HG03432 (cell line): ENCODE results near the gene BBS12.

Source experiments
- ATAC-seq: cut with Tn5 transposase; IDR thresholded peaks from one replicate; pipeline ENCODE4 v1.9.1; 2021; ENCODE audit warnings: mild to moderate bottlenecking, moderate library complexity; ENCODE audit not compliant: unreplicated experiment

The BBS12 gene

DNA sequence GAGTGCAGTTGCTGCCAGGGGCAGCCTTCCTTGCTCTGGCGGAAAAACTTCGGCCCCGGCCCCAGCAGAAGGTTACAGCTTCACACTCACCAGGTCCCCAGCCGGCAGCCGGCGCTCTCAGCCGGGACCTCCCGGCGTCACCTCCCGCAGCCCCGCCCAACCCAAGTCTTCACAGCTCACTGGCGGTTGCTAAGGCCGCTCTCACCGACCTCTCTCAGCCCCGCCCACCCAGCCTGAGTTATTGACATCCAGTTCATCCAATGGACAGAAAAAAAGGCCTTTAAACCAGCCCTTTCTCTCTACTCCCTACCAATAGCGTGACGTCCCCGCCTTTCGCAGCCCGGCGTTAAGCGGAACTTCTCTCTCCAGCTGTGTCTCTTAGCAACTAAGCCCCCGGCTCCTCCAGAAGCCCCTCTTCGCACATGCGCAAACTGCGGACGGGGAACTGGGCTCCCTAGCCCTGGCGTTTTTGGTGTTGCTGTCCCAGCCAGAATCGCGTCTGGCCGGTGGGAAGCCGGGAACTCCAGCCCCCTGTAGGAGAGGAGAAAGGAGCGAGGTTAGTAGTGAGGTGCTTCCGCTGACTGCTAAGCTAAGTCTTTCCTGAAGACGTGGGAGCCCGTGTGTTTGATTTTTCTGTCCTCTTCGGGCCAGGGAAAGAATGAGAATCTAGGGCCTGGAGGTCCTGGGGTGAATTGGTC, at the start of gene BBS12:
Gene BBS12, plus strand, starts transcription at position 376 of the 698 bp plus-strand sequence. CDS start 9,189 bp downstream, outside the sequence.
- peak; percentile 99 for ATAC-seq

DNA sequence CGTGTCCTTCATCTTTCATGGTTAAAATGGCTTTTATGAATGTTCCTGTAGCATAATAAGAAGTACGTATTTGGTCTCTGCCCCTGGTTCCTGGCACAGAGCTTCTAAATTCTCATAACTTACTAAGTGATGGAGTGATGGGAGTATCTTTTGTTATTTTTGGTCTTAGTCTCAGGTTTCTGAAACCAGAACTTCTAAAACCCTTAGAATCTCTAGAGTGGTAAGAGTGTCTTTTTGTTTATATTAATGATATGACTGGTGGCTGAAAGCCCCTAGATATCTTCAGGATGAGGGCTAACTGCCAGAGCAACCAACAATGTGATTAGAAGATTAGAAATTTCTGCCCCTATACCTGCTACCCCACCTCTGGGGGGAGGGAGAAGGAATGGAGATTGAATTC, 45.8 kb upstream of the BBS12 start:
- no peak for ATAC-seq

DNA sequence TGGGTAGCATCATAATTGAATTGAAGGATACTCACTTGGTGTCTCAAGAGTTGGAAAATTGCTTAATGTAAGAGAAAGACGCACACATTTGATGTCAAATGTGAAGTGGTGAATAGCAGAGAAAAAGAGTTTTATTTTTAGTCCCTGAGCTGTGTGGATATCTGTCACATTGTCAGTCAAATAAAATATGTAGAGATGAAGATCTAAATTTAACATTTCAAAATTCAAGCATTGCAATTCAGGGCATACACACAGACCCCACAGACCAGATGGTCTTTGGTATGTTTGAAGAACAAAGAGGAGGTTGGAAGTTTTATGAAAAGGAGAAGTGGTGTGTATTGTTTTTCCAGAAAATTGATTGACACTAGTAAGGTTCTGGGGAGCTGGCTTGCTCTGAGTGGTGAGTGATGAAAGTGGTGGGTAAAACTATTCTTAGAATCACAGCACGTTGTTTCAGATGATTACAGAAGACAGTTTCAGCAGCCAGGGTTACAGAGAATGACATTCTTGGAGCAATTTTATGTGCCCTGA, 44.9 kb upstream of the BBS12 start:
- peak; percentile 60 for ATAC-seq

DNA sequence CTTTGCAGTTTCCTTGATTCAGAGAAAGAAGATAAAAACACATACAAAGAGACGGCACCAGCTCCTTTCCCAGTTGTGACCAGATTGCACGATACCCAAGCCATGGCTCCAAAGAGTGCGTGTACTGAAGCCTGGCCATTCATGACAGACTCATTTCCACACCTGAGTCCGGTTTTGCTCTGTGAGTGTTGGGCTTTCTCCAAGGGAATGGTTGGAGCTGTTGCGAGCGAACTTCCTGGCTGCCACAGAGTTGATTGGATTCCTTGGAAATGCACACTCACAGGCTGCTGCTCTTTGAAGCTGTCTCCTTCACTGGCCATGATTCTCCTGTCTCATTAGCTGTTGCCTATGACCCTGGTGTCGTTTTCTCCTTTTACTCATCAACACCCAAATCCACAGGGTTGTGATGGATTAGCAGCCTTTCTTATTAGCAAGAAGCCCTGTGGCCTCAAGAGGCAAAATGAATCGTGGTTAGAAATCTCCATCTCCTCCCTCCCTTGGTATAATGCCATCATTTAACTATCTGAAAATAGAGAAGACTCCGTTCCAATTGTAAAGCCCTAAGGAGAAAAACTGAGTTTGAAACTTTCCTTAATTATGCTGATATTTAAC, 43.9 kb upstream of the BBS12 start:
- no peak for ATAC-seq

DNA sequence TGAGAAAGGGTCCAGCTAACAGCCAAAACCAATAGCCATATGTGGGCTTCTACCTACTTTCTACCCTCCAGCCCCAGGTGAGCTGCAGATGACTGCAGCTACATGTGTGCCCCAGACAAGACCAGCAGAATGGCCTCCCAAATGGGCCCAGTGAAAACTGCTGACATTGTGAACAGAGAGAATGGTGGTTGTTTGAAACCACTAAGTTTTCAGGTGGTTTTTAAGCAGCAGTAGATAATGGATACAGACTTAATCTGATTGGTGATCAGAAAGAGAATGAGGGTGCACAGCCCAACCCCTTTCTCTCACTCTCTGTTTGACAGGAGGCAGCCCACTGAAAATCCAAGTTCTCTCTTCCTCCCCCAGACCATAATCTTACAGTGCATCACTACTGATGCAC, 42.5 kb upstream of the BBS12 start:
- peak; percentile 88 for ATAC-seq

DNA sequence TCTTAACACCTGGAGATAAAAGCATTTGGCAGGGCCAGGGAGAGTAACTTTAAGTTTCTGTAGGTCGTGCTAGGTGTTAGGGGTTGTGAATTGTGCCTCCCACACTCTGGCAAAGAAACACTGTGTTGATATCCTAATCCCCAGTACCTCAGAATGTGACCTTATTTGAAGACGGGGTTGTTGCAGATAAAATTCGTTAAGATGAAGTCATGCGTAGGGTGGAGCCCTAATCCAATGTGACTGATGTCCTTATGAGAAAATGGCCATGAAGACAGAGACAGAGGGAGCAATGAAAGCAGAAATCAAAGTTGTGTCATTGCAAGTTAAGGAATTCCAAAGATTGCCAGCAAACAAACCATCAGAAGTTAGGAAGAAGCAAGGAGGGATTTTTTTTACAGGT, 40.5 kb upstream of the BBS12 start:
- ATAC-seq, result no peak

DNA sequence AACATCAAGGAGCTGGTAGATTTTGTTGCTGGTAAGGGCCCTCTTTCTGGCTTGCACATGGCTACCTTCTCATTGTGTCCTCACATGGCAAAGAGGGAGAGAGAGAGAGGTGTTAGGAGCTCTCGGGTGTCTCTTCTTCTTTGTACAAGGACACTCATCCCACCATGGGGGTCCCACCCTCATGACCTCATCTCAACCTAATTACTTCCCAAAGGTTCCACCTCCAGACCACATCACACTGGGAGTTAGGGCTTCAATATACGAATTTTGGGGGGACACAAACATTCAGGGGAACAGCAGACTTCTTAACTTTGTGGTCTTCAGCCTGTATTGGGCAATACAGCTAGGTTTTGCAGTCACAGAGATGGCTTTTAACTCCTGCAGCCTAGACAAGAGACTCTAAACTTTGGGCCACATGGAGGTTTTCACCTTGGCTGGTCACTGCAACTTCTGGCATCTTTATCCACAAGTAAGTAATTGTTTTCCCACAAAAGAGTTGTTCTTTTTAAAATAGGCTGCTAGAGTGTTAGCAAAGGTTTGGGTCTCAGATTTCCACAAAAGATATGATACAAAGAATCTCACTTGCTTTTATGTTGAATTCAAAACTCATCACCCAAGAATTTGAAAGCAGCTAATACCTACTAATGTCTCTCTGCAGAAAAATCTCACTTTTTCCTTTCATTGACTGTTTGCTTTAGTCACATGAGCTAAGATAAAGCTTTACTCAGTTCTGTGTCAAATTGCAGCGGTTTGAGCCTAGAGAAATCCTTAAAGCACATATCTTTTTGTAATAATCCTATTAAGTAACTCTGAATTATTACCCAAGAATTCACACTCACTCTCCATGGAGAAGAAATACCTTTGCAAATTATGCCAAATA, 39.6 kb upstream of the BBS12 start:
- no peak for ATAC-seq

DNA sequence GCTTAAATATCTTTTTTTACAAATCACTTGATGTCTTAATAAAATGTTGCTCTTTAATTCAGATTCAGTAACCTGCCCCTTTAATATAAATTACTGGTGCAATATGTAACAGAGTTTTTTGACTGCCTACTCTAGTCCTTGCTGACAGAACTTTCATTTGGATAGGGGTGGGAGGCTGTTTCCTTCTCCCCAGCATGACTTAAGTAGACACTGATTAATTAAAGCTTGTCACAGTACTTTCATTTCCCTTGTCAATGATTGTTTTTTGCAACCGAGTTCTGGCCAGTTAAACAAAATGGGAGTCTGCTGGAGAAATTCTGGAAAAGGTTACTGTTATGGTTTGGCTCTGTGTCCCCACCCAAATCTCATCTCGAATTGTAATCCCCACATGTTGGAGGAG, 37.3 kb upstream of the BBS12 start:
- peak; percentile 50 for ATAC-seq

DNA sequence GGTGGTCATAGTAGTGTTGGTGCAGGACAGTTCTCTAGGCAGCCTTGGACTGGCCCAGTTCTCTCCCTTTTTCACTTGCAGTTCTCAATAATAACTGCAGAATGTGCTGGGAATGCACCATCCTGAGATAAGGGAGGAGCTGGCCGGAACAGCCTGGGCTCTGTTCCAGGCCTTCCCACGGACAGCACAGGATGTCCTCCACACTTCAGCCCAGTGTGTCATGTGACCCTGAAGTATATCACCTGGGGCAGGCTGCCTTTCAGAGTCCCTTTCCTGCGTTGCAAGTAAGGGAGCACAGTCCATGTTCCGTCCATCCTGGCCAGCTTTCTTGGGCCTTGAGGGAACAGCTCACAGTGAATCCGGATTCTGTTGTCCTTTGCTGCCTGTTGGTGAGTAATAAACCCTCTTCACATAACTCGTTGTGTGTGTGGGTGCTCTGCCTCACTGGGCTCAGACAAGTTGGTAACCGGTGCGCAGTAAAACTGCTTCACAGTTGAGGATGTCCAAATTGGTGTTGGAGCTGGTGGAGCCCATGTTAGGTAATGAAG, 32.3 kb upstream of the BBS12 start:
- ATAC-seq, result no peak

DNA sequence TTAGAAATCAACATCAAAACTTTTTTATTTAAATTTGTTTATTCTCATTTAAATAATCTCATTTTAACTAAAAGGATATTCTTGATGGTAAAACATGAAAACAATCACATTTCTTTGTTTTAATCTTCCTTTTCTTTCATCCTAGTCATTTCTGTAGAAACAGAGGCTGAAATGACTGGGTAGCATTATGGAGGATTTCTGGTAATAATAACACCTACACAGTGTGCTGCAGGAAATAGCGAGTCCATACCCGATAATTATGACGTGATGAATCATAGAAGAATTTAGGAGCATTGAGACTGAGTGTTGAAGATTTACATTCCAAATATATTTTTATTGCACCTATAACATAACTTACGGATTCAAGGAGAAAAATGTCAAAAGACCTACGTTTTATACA, 31.4 kb upstream of the BBS12 start:
- peak; percentile 49 for ATAC-seq

DNA sequence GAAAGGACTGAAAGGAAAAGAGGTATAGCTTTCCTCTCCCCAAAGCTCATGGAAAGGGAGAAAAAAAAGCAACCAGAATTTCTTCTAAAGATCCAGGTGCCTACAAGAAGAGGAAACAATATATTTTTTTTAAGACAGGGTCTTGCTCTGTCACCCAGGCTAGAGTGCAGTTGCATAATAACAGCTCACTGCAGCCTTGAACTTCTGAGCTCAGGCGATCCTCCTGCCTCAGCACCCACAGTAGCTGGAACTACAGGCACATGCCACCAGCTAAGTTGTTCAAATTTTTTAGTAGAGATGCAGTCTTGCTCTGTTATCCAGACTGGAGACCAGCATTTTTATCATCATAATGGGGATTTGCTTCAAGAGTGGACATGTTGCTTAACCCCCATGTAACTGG, 30.5 kb upstream of the BBS12 start:
- no peak for ATAC-seq

DNA sequence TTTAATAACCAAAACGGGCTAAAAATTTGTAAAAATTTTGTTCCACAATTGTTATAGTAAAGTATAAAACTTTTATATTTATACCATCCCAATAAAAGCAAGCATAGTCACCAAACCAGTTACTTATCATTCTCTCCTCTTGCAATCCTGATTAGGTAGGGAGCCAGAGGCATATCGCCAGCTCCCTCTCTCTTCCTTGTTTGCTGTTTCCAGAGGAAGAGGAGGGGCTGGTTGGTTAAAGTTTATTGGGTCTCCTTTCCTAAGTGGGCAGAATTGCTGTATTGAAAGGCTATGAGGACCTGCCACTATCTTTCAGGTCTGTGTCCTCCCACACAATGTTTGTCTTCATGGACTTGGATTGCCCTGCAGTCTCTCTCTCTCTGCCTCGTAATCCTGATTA, 29.6 kb upstream of the BBS12 start:
- no peak for ATAC-seq

DNA sequence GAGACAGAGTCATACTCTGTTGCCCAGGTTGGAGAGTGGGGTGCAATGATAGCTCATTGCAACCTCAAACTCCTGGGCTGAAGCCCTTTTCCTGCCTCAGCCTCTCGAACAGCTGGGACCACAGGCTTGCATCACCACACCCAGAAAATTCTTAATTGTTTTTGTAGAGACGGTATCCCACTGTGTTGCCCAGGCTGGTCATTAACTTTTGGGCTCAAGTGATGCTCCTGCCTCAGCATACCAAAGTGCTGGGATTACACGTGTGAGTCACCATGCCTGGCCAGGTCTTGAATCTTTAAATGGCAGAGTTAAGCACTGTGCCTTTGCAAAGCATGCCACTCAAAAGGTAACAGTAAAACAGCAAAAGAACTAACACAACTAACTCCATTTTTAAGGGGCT, 28.6 kb upstream of the BBS12 start:
- no peak for ATAC-seq

DNA sequence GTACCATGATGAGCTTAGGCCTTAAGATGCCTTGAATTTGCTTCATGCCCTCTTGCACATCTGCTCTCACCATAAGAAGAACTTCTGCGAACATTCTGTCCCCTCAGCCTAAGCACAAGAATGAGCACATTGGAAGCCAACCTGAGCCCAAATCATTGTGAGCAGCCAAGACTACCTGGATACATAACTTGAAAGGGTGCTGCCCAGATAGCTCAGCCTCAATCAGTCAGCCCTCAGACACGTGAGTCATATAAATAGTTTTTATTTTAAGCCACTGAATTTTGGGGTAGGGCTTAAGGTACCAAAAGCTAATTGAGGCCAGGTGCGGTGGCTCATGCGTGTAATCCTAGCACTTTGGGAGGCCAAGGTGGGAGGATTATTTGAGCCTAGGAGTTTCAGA, 27.5 kb upstream of the BBS12 start:
- ATAC-seq, result no peak

DNA sequence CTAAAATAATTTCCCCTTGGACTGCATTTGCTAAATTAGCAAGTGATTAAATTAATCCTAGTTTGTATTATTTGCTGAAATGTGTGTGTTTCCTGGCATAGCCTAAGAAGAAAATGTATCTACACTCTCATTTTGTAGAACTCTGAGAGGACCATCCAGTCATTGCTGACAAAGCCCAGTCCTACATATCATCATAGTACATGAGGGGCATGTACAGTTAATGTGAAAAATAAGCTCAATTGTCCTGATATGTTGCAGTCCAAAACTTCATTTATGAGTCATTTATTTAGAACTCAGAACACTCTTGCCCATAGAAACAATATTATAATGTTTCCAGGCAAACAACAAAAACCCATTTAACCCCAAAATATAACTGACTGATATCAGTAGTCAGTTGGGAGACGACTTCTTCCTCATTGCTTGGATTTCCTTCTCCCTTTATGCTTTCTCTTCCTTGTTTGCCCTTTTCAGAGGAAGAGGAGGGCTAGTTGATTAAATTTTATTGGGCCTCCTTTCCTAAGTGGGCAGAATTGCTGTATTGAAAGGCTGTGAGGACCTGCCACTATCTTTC, 26.9 kb upstream of the BBS12 start:
- no peak for ATAC-seq

DNA sequence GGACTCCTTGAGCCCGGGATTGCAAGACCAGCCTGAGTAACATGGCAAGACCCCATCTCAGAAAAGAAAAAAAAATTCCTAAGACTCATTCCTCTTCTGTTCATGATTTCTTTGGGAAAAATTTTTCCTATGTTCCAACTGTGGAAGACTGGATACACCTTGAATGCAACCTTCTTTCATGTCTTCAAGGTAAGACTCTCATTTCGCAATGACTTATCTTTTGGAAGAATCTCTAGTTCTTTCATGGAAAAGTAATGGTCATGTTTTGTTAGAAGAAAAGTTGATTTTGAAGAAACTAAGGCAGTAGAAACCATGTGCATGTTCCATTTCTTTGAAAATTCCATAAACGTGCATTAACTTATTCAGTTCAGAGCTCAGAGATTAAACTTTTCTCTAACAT, 26.0 kb upstream of the BBS12 start:
- ATAC-seq, result no peak

DNA sequence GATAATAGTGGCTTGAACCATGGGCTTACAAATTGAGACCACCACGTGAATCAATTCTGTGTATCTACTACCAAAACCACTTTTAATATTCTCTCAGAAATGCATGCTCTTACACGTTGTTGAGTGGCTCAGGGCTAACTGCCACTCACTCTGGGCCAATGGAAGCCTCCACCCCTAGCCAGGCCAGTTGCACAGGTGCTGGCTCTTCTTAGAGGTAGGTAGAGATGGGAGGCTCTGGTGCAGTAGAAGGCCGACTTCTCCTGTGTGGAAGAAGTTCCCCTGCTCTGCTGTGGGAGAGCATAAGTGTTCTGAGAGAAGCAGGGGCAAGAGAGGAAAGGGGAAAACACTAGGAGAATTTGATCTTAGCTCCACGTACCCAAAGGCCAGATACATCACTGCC, 25.0 kb upstream of the BBS12 start:
- no peak for ATAC-seq

DNA sequence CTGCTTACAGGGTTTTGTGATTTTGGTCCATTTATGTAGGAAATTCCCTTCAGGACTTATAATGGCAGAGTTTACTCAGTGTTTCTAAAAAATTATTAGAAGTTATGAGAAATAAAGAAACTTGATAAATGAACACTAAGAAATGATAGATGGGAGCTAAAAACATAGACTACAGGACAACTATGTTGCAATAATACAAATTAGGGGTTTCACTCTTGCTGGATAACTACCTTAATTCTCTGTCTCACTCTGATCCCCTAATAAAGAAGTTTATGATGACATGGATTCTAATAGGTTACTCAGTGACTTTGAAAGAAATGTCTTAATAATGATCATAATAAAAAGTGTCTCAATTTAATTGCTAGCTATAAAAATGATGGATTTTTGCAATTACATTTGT, 23.3 kb upstream of the BBS12 start:
- ATAC-seq, result no peak

DNA sequence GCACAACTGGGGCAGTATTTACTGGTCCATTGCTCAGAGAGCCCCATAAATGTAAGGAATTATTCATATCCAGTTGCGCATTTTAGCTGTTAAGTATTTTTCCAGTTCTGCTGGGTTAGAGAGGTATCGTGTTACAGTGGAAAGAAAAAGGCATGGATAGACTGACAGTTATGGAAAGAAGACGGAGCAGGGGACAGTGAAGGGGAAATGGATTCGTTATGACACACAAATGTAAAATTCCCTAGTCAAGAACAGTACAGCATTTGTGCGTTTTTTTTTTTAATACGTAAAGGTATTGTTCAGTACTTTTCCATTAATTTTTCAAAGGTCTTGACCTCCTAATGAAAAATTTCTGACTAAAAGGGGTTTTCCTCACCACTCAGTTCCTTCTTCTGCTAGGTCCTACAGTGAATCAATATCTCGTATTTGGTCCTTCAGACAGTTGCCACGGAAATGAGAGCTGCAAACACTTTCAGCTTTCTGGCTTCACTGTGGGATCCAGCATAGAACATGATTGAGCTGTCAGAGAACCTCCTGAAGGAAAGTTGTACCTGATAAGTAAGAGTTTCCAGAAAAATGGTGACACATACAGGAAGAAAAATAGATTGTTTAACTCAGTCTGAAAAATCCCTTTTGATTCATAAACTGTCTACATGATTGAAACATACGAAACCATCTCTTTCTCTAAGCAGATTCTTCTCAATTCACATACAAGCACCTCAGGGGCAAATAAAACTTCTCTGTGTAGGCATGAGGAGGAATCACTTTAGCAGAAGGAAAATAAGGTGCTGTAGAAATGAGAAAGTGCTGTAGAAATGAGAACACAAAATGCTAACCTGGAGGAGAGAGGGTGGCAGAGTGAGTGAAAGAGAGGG, 21.8 kb upstream of the BBS12 start:
- peak; percentile 83 for ATAC-seq

DNA sequence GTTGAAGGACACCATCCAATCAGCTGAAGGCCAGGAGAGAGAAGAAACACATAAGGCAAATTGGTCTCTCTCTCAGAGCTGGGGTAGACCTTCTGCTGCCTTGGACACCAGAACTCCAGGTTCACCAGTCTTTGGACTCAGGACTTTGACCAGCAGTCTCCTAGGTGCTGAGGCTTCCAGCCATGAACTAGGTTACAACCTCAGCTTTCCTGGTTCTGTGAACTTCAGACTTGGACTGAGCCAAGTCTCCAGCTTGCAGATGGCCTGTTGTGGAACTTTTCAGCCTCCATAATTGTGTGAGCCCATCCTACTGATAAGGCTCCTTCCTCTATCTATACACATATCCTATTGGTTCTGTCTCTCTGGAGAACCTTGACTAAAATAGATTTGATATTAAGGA, 20.6 kb upstream of the BBS12 start:
- ATAC-seq, result no peak
